HepG2 (cell line): Measurements from ENCODE around the gene CELSR2. TPM values are rescaled to one million over a fixed set of nuclear protein-coding genes. Genes with fewer than 3 reads are reported as not detected.

ENCODE experiments used
- ATAC-seq: fragments of 200-7000 bp; cut with Tn5 transposase; 3 replicates; pipeline ENCODE4 v1.9.1; 2020; ENCODE audit warnings: mild to moderate bottlenecking, moderate library complexity
- BruUV-seq: library from RNA; stranded (reverse); fragments of 400-500 nt; replicated peaks from 2 replicates; lab custom pipeline; 2021; lab: Mats Ljungman, UMichigan
- CTCF ChIA-PET: fragments of 300-600 bp; formaldehyde crosslinking; extraction: SDS; loops from one replicate; lab custom pipeline; 2021; ENCODE audit warnings: low total read pairs, inconsistent platforms, low intra/inter-chr PET ratio; lab: Yijun Ruan, JAX
- POLR2A ChIA-PET: fragments of 350-600 bp; sonication (Branson Sonifier 250); formaldehyde crosslinking; loops from one replicate; lab custom pipeline; 2020; ENCODE audit warnings: antibody characterized with exemption, inconsistent platforms; lab: Yijun Ruan, JAX
- DNase-seq: peaks from one replicate; pipeline ENCODE4 v3.0.0-alpha.2; 2015; ENCODE audit warnings: low spot score
- FAIRE-seq: peaks from 3 replicates; lab custom pipeline; 2011; peaks lifted over from hg19 to GRCh38; lab: Jason Lieb, UNC
- H2AFZ ChIP-seq: one replicate; pipeline ENCODE4 v1.6.1; 2011; ENCODE audit warnings: low read length, inconsistent platforms
- H3K27ac ChIP-seq: fragments of 300-600 bp; 3 replicates; pipeline ENCODE4 v1.8.0; 2011; ENCODE audit warnings: mixed run types, mild to moderate bottlenecking, mixed read lengths, low read length, inconsistent platforms; ENCODE audit not compliant: insufficient read depth; ENCODE audit errors: extremely low read length
- H3K27me3 ChIP-seq, 2 experiments: fragments of 200-600 bp in 1 of 2; 2 replicates in 1 of 2; 3 replicates in 1 of 2; pipeline versions ENCODE4 v1.6.0 to v1.8.0; 2011; ENCODE audit warnings: low read length in 2 of 2, mild to moderate bottlenecking in 2 of 2, moderate library complexity in 2 of 2, inconsistent platforms in 1 of 2; ENCODE audit not compliant: insufficient read depth in 2 of 2, control insufficient read depth in 1 of 2
- H3K36me3 ChIP-seq, 2 experiments: fragments of 200-600 bp in 1 of 2; replicated peaks in 1 of 2; 2 replicates in 1 of 2; 3 replicates in 1 of 2; pipeline versions ENCODE4 v1.5.1 to v1.8.0; 2011; ENCODE audit warnings: low read length in 2 of 2, inconsistent platforms in 1 of 2; ENCODE audit not compliant: insufficient read depth in 2 of 2, control insufficient read depth in 1 of 2
- H3K4me1 ChIP-seq: 2 replicates; pipeline ENCODE4 v1.5.1; 2012; ENCODE audit warnings: low read length, inconsistent platforms; ENCODE audit not compliant: insufficient read depth
- H3K4me2 ChIP-seq: 2 replicates; pipeline ENCODE4 v1.6.0; 2011; ENCODE audit warnings: low read depth, low read length, inconsistent platforms
- H3K4me3 ChIP-seq, 3 experiments: fragments of 200-600 bp in 1 of 3; sonication (generic), shearing (Covaris generic) in 1 of 3; replicated peaks in 1 of 3; 2 replicates each; pipeline ENCODE4 v1.5.1; 2011 to 2016; ENCODE audit warnings: low read length in 3 of 3, inconsistent platforms in 2 of 3, low read depth in 2 of 3, mild to moderate bottlenecking in 2 of 3, control low read depth in 1 of 3, mixed read lengths in 1 of 3; ENCODE audit not compliant: insufficient read depth in 1 of 3
- H3K79me2 ChIP-seq: one replicate; pipeline ENCODE4 v1.6.1; 2011; ENCODE audit warnings: low read length, inconsistent platforms; ENCODE audit not compliant: insufficient read depth
- H3K9ac ChIP-seq: 2 replicates; pipeline ENCODE4 v1.6.0; 2011; ENCODE audit warnings: mild to moderate bottlenecking, low read depth, low read length, inconsistent platforms; ENCODE audit not compliant: insufficient read depth
- H3K9me3 ChIP-seq: 2 replicates; pipeline ENCODE4 v1.5.1; 2012; ENCODE audit warnings: mild to moderate bottlenecking, low read length
- H4K20me1 ChIP-seq: 2 replicates; pipeline ENCODE4 v1.6.0; 2011; ENCODE audit warnings: inconsistent platforms, mild to moderate bottlenecking, low read length, moderate library complexity; ENCODE audit not compliant: insufficient read depth
- CSRNP1 ChIP-seq: sonication (generic); formaldehyde crosslinking; IDR thresholded peaks from 2 replicates; pipeline ENCODE4 v1.8.1; 2023; ENCODE audit warnings: mild to moderate bottlenecking, missing genetic modification reagents
- FOXO4 ChIP-seq: sonication (generic); formaldehyde crosslinking; conservative IDR thresholded peaks from 2 replicates; pipeline ENCODE4 v1.8.1; 2023; ENCODE audit warnings: missing genetic modification reagents
- GABPB1 ChIP-seq: IDR thresholded peaks from 2 replicates; pipeline ENCODE4 v1.6.1; 2016; ENCODE audit warnings: mild to moderate bottlenecking, missing genetic modification reagents, moderate library complexity, missing compliant biosample characterization
- HMGXB3 ChIP-seq: sonication (generic); formaldehyde crosslinking; IDR thresholded peaks from 2 replicates; pipeline ENCODE4 v1.4.0; 2020; ENCODE audit warnings: missing genetic modification reagents, borderline replicate concordance
- SIN3A ChIP-seq: IDR thresholded peaks from 2 replicates; pipeline ENCODE4 v1.6.1; 2011; ENCODE audit warnings: low read depth, mild to moderate bottlenecking, control low read depth, low read length, borderline replicate concordance
- SIX1 ChIP-seq: sonication (generic); formaldehyde crosslinking; IDR thresholded peaks from 2 replicates; pipeline ENCODE4 v1.4.0; 2020; ENCODE audit warnings: missing genetic modification reagents, borderline replicate concordance
- SIX4 ChIP-seq: sonication (generic); formaldehyde crosslinking; IDR thresholded peaks from 2 replicates; pipeline ENCODE4 v1.4.0; 2020; ENCODE audit warnings: missing genetic modification reagents
- ZFX ChIP-seq: sonication (generic); formaldehyde crosslinking; IDR thresholded peaks from 2 replicates; pipeline ENCODE4 v1.4.0; 2020; ENCODE audit warnings: mild to moderate bottlenecking, low read depth, missing genetic modification reagents, moderate library complexity
- ZNF703 ChIP-seq: sonication (generic); formaldehyde crosslinking; IDR thresholded peaks from 2 replicates; pipeline ENCODE4 v1.5.1; 2020; ENCODE audit warnings: missing genetic modification reagents, mild to moderate bottlenecking, moderate library complexity, borderline replicate concordance
- ZSCAN20 ChIP-seq: sonication (generic); formaldehyde crosslinking; IDR thresholded peaks from 2 replicates; pipeline ENCODE4 v1.4.0; 2020; ENCODE audit warnings: missing genetic modification reagents, mild to moderate bottlenecking, borderline replicate concordance
- ZSCAN21 ChIP-seq: sonication (generic); formaldehyde crosslinking; IDR thresholded peaks from 2 replicates; pipeline ENCODE4 v1.8.0; 2022; ENCODE audit warnings: mild to moderate bottlenecking, missing genetic modification reagents, moderate library complexity, borderline replicate concordance
- WGBS: methylation state at CpG from one replicate; pipeline ENCODE4 v1.1.6; 2017; ENCODE audit warnings: low lambda C conversion rate; 5-methylcytosine and 5-hydroxymethylcytosine counted together
- in situ Hi-C: cut with HindIII; loops from 2 replicates; pipeline ENCODE4 v1.10.0; 2017; ENCODE audit warnings: low pct_unique_long_range_greater_than_20kb; ENCODE audit not compliant: extremely low pct_ligation_motif_present
- intact Hi-C: fragments of 100-400 bp; cut with micrococcal nuclease; formaldehyde crosslinking; loops from one replicate; pipeline ENCODE4 v1.10.0; 2022; ENCODE audit not compliant: unreplicated experiment
- polyA plus RNA-seq, 8 experiments: library from polyadenylated mRNA; depleted of rRNA in 3 of 8; stranded (reverse) in 7 of 8; unstranded in 1 of 8; fragments of >200 nt; fragmentation: Illumina TruSeq in 4 of 8; extraction: Trizol in 4 of 8; gene quantifications; 2 replicates each; pipeline versions ENCODE4 v1.2.1 to v1.2.3, GENCODE V29; 2011 to 2016; ENCODE audit warnings: low read depth in 4 of 8, missing spikeins in 1 of 8, mixed read lengths in 1 of 8; ENCODE audit not compliant: insufficient read depth in 1 of 8
- total RNA-seq, 5 experiments: library from RNA; depleted of rRNA; stranded (reverse); fragments of >200 nt; fragmentation: Illumina TruSeq; extraction: Trizol; gene quantifications; 2 replicates each; pipeline ENCODE4 v1.2.3, GENCODE V29; 2016; ENCODE audit warnings: low read depth in 1 of 5

Gene CELSR2
- total and polyA plus RNA-seq, 2 of the 13 experiments (the other 11 are each of a cell fraction or from before 2014, with no cell fraction given) = 4.0 to 6.6 TPM

- TF ChIP-seq HMGXB3 (CRISPR knock-in tag) (no peak), CSRNP1 (CRISPR knock-in tag) (no peak)
- TF ChIP-seq, all 625 proteins: peak for 0
Observed at GRCh38 chr1:109248444-109248796, 919 bp upstream of the CELSR2 start (continued).

GRCh38 chr1:109249654-109250401 lies 489 bp downstream of the CELSR2 start:
- Histone ChIP-seq H3K79me2 (no peaks in the 10 kb centered on the region), H3K27ac (no peak overlapping the region), H3K4me1 (peaks cover 42% of the 10 kb centered on the region), H3K9ac (peak overlapping the region; percentile 54; the same call in 1 of the 2 replicates), H2AFZ (no peak overlapping the region), H3K9me3 (no peaks in the 10 kb centered on the region), H4K20me1 (no peaks in the 10 kb centered on the region), H3K36me3 (no peaks in the 10 kb centered on the region; a peak in 1 of 5 replicates), H3K4me2 (peak overlapping the region; percentile 78), H3K27me3 (peaks cover 4 to 28% of the 10 kb centered on the region in 2 experiments; a peak in 4 of 5 replicates), H3K4me3 (peak overlapping the region; percentile 56 to 67 (median 58); a peak in 5 of 6 replicates)
- POLR2A ChIA-PET = interaction anchor here (0.9 to 1.3 kb wide), 3 partner anchors 10 to 35 kb away, joined by 3 to 4 read pairs (median 3); no protein-coding TSS in a partner anchor
- WGBS = 5% methylated on average over 8 of the region's 80 CpGs
- BruUV-seq = no TSS peak
- no peak; the same call in 2 of the 3 replicates for ATAC-seq
- in situ Hi-C loops (no loop called here), intact Hi-C loops (loop anchor here (1.0 kb wide), 1 partner anchor 9 kb away; no protein-coding TSS in a partner anchor)
- no peak for FAIRE-seq
- CTCF ChIA-PET = interaction anchor here (1.8 kb wide), 1 partner anchor 14 kb away, joined by 5 read pairs; no protein-coding TSS in a partner anchor
- no peak for DNase-seq
- TF ChIP-seq SIN3A (peak; percentile 41; the same call in 1 of the 2 replicates), SIX4 (CRISPR knock-in tag) (no peak), ZSCAN20 (CRISPR knock-in tag) (no peak), ZNF703 (CRISPR knock-in tag) (0 out of 2 replicates have a peak, but pooled peaks have one; percentile 9), GABPB1 (CRISPR knock-in tag) (peak; percentile 31; the same call in 1 of the 2 replicates), FOXO4 (0 out of 2 replicates have a peak, but pooled peaks have one; percentile 8), ZFX (CRISPR knock-in tag) (peak; percentile 7; the same call in 1 of the 2 replicates), SIX1 (CRISPR knock-in tag) (no peak), ZSCAN21 (0 out of 2 replicates have a peak, but pooled peaks have one; percentile 51)
